GM19452 (cell line): Measurements from ENCODE around the gene FRAS1.
"Not testable (repeated sequence)": the region's sequence is repeated elsewhere in the genome, so short reads cannot be mapped to it uniquely, and the experiment has no call there.

Source experiments
- ATAC-seq: cut with Tn5 transposase; IDR thresholded peaks from one replicate; pipeline ENCODE4 v1.9.1; 2021; ENCODE audit not compliant: unreplicated experiment

Gene FRAS1

GRCh38 chr4:78057135-78057599, at the start of gene FRAS1:
TSS of gene FRAS1 (plus strand) at chr4:78057323. CDS start at chr4:78058010, 687 bp downstream.
- peak; percentile 18 for ATAC-seq

GRCh38 chr4:78011003-78011402, 46.1 kb upstream of the FRAS1 start:
- ATAC-seq: not testable (repeated sequence)

- no peak for ATAC-seq
These were observed 41.9 kb upstream of the FRAS1 start for GRCh38 chr4:78014889-78015886.

- ATAC-seq: no peak
These were observed 38.7 kb upstream of the FRAS1 start for GRCh38 chr4:78018271-78019049.

- no peak for ATAC-seq
These were observed 37.7 kb upstream of the FRAS1 start for GRCh38 chr4:78019414-78019813.

GRCh38 chr4:78020677-78021076, 36.4 kb upstream of the FRAS1 start:
- ATAC-seq: no peak

- no peak for ATAC-seq
These were observed 34.6 kb upstream of the FRAS1 start for GRCh38 chr4:78022517-78022916.

- no peak for ATAC-seq
These were observed 33.0 kb upstream of the FRAS1 start for GRCh38 chr4:78024085-78024484.

GRCh38 chr4:78024576-78025091, 32.5 kb upstream of the FRAS1 start:
- ATAC-seq: no peak

GRCh38 chr4:78031417-78031950, 25.6 kb upstream of the FRAS1 start:
- ATAC-seq: no peak

- ATAC-seq: no peak
These were observed 24.7 kb upstream of the FRAS1 start for GRCh38 chr4:78032446-78032845.

- ATAC-seq: no peak
These were observed 24.2 kb upstream of the FRAS1 start for GRCh38 chr4:78032929-78033328.

- no peak for ATAC-seq
These were observed 23.3 kb upstream of the FRAS1 start for GRCh38 chr4:78033861-78034260.

GRCh38 chr4:78038704-78039103, 18.4 kb upstream of the FRAS1 start:
- ATAC-seq: no peak

- no peak for ATAC-seq
These were observed 17.4 kb upstream of the FRAS1 start for GRCh38 chr4:78039678-78040077.

GRCh38 chr4:78040431-78040830, 16.7 kb upstream of the FRAS1 start:
- ATAC-seq: no peak

- no peak for ATAC-seq
These were observed 9.8 kb upstream of the FRAS1 start for GRCh38 chr4:78047366-78047765.

GRCh38 chr4:78056265-78057129, 626 bp upstream of the FRAS1 start:
- peak; percentile 72 for ATAC-seq

- ATAC-seq: no peak
These were observed 752 bp downstream of the FRAS1 start for GRCh38 chr4:78057600-78058550.
